Measurements from ENCODE around the gene CLDN16. TPM values are rescaled to one million over a fixed set of nuclear protein-coding genes. Genes with fewer than 3 reads are reported as not detected.

CLDN16 gene
- total RNA-seq, 1 donor from 2014 or later: 0.10 TPM

DNA sequence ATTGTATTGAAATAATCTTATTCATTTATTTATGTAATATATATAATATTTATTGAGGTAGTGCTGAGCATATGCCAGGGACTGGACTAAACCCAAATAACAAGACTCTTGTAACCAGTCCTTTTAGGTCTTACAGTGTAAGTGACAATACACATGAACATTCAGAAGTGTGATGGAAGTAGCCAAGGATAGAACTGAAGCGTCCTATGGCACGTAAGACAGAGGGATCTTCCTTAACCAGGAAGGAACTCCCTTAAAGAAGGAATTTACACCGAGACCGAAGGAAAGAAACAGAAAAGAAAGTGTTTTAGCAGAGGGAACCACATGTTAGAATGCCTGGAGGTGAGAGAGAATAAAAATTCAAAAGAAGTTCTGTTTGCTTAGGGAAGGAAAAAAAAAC is 42.1 kb upstream of the CLDN16 start:
- TF ChIP-seq, protein P1, sequence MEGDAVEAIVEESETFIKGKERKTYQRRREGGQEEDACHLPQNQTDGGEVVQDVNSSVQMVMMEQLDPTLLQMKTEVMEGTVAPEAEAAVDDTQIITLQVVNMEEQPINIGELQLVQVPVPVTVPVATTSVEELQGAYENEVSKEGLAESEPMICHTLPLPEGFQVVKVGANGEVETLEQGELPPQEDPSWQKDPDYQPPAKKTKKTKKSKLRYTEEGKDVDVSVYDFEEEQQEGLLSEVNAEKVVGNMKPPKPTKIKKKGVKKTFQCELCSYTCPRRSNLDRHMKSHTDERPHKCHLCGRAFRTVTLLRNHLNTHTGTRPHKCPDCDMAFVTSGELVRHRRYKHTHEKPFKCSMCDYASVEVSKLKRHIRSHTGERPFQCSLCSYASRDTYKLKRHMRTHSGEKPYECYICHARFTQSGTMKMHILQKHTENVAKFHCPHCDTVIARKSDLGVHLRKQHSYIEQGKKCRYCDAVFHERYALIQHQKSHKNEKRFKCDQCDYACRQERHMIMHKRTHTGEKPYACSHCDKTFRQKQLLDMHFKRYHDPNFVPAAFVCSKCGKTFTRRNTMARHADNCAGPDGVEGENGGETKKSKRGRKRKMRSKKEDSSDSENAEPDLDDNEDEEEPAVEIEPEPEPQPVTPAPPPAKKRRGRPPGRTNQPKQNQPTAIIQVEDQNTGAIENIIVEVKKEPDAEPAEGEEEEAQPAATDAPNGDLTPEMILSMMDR (conservative IDR thresholded peaks at IDR 0.05): no peak
- Mint-ChIP-seq H3K4me3 (no peak overlapping the region), H3K27me3 (no peaks in the 10 kb centered on the region), H3K9me3 (no peaks in the 10 kb centered on the region), H3K36me3 (no peaks in the 10 kb centered on the region), H3K4me1 (ENCODE audit: unreplicated experiment) (peaks cover 5% of the 10 kb centered on the region), H3K27ac (no peak overlapping the region)
- no peak for DNase-seq (ENCODE audit: extremely low spot score, unreplicated experiment)

DNA sequence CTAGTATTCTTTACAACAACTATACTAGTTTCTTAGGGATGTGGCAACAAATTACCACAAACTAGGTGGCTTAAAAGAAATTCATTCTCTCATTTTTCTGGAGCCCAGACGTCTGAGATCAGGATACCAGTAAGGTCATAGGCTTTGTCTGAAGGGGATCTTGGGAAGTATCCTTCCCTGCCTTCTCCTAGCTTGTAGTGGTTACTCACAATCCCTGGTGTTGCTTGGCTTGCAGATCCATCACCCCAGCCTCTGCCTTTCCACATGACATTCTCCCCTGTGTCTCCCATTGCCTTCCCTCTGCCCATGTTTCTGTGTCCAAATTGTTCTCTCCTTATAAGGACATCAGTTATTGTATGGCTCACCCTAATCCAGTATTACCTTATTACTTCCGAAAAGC is 41.4 kb upstream of the CLDN16 start:
- no peak for DNase-seq (ENCODE audit: extremely low spot score, unreplicated experiment)
- H3K4me1 Mint-ChIP-seq (ENCODE audit: unreplicated experiment): peaks cover 5% of the 10 kb centered on the region
- TF ChIP-seq, protein P1 (conservative IDR thresholded peaks at IDR 0.05): no peak
- H3K36me3 Mint-ChIP-seq: no peaks in the 10 kb centered on the region
- no peaks in the 10 kb centered on the region for H3K27me3 Mint-ChIP-seq
- no peak overlapping the region for H3K27ac Mint-ChIP-seq
- no peaks in the 10 kb centered on the region for H3K9me3 Mint-ChIP-seq
- no peak overlapping the region for H3K4me3 Mint-ChIP-seq

DNA sequence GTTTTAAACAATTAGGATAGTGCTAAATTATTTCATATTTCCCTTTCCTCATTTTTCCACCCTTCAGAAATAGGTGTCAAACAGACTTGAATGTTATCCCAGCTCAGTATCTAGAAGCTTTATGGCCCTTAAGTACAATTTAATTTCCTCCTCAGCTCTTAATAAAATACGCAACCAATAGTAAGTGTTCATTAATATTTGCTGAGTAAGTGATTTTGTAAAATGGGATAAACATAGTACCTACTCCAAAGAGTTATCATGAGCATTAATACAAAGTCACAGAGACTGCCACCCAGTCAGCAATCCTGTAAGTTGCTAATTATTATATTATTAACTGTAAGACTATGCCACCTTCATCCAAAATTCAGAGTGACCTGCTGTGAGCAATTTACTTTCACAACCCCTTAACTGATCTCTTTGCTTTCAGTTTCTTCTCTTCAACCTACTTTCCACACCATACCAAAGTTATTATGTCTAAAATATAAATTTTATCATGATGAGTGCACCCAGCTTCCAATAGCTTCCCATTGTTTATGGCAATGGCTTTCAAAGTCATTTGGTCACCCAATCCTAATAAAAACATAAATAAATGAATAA is 35.0 kb upstream of the CLDN16 start:
- H3K4me3 Mint-ChIP-seq: no peak overlapping the region
- TF ChIP-seq, protein P1 (conservative IDR thresholded peaks at IDR 0.05): no peak
- H3K27me3 Mint-ChIP-seq: peaks cover 10% of the 10 kb centered on the region
- no peak overlapping the region for H3K27ac Mint-ChIP-seq
- H3K9me3 Mint-ChIP-seq: peaks cover 6% of the 10 kb centered on the region
- no peaks in the 10 kb centered on the region for H3K36me3 Mint-ChIP-seq
- no peak for DNase-seq (ENCODE audit: extremely low spot score, unreplicated experiment)
- no peaks in the 10 kb centered on the region for H3K4me1 Mint-ChIP-seq (ENCODE audit: unreplicated experiment)

DNA sequence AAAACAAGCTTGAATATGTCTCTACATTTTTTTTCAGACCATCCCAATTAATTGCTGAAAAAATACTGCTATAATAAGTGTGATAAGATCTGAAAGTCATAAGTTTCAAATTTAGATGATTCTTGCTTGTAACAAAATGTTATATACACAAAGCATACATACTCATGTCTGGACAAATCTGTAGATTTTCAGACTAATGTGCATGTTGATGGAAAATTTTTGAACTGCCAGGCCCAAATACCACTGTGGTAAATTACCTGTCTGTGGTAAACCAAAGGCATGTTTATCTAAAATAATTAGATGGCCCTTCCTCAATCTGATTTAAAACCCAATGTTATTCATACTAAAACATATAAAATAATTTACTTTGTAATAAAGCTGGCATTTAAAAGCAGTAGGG is 31.7 kb upstream of the CLDN16 start:
- H3K27me3 Mint-ChIP-seq: peaks cover 10% of the 10 kb centered on the region
- TF ChIP-seq, protein P1 (conservative IDR thresholded peaks at IDR 0.05): no peak
- no peak overlapping the region for H3K27ac Mint-ChIP-seq
- H3K36me3 Mint-ChIP-seq: no peaks in the 10 kb centered on the region
- peaks cover under 1% of the 10 kb centered on the region for H3K4me1 Mint-ChIP-seq (ENCODE audit: unreplicated experiment)
- H3K4me3 Mint-ChIP-seq: no peak overlapping the region
- H3K9me3 Mint-ChIP-seq: peaks cover 6% of the 10 kb centered on the region
- DNase-seq (ENCODE audit: extremely low spot score, unreplicated experiment): no peak

DNA sequence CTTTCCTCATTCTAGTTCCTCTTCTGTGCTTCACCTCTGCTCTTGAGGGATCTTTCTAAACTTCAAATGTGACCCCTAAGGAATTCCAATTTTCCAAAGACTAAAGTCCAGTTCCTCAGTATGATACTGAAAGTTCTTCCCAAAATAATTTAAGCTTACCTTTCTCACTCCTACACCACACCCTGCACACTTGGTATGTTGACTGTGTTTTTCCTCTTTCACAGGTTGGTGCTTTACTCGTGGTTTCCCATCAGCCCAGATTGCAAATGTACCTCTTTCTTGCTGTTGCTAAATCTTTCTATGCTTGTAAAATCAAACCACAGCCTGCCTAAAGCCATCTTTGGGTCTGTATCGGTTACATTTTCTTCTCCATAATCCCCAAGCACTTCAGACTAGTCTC is 30.5 kb upstream of the CLDN16 start:
- peaks cover 15% of the 10 kb centered on the region for H3K27me3 Mint-ChIP-seq
- DNase-seq (ENCODE audit: extremely low spot score, unreplicated experiment): no peak
- H3K27ac Mint-ChIP-seq: no peak overlapping the region
- no peak overlapping the region for H3K4me3 Mint-ChIP-seq
- H3K9me3 Mint-ChIP-seq: peaks cover 11% of the 10 kb centered on the region
- no peaks in the 10 kb centered on the region for H3K36me3 Mint-ChIP-seq
- TF ChIP-seq, protein P1 (conservative IDR thresholded peaks at IDR 0.05): no peak
- H3K4me1 Mint-ChIP-seq (ENCODE audit: unreplicated experiment): peaks cover 9% of the 10 kb centered on the region

DNA sequence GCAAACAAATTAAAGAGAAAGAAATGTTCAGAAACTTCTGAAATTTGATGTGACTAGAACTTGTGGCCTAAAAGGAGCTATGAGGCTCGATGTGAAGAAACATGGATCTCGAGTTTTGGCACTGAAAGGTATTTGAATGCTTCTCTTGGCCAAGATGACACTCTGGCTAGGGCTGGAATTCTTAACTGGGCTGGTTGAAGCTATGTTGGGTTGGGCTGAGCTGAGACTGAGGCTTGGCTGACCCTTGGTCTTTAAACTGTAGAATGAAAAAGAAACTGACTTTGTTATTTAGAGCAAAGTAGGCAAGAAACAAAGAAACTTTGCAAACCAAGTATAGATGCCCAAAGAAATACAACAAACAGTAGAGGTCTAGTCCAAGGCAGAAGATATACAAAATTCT is 28.1 kb upstream of the CLDN16 start:
- Mint-ChIP-seq H3K4me1 (ENCODE audit: unreplicated experiment) (peaks cover 9% of the 10 kb centered on the region), H3K36me3 (no peaks in the 10 kb centered on the region), H3K4me3 (no peak overlapping the region), H3K27ac (no peak overlapping the region), H3K9me3 (peaks cover 5% of the 10 kb centered on the region), H3K27me3 (peaks cover 10% of the 10 kb centered on the region)
- DNase-seq (ENCODE audit: extremely low spot score, unreplicated experiment): no peak
- TF ChIP-seq, protein P1 (conservative IDR thresholded peaks at IDR 0.05): no peak
